Measurements from ENCODE around the gene LBX2. TPM values are rescaled to one million over a fixed set of nuclear protein-coding genes. Genes with fewer than 3 reads are reported as not detected.

Gene LBX2
- total and polyA plus RNA-seq, 10 of the 15 experiments (the other 5 are each of a cell fraction or from before 2014, with no cell fraction given), result 0.08 to 4.0 (median 0.27) TPM

GRCh38 chr2:74497777-74498499 is 1.5 kb downstream of the LBX2 start:
- Histone ChIP-seq H3K9ac (ENCODE audit: control insufficient read depth, insufficient read depth, low read length) (no peak overlapping the region), H3K36me3 (ENCODE audit: control insufficient read depth in 2 of 2, insufficient read depth in 2 of 2, low read length in 1 of 2) (peaks cover 0 to 4% of the 10 kb centered on the region in 2 experiments; a peak in 2 of 4 replicates), H3K4me2 (ENCODE audit: control insufficient read depth, insufficient read depth) (peak overlapping the region; percentile 46), H3K79me2 (ENCODE audit: control insufficient read depth, insufficient read depth, low read length) (no peaks in the 10 kb centered on the region), H4K20me1 (ENCODE audit: control insufficient read depth, insufficient read depth) (no peaks in the 10 kb centered on the region), H2AFZ (ENCODE audit: control insufficient read depth, low read depth, low read length) (peak overlapping the region; percentile 68), H3K9me3 (replicated peaks; ENCODE audit: control insufficient read depth, insufficient read depth, low read length) (no peaks in the 10 kb centered on the region), H3K4me1 (ENCODE audit: control insufficient read depth, insufficient read depth, low read length) (peaks cover 12% of the 10 kb centered on the region), H3K4me3 (peak overlapping the region; percentile 57; the same call in 1 of the 2 replicates), H3K27ac (ENCODE audit: control insufficient read depth, insufficient read depth) (no peak overlapping the region), H3K27me3 (replicated peaks in 1 of 2; ENCODE audit: control insufficient read depth in 2 of 2, insufficient read depth in 2 of 2, low read length in 1 of 2) (peaks cover 15 to 25% of the 10 kb centered on the region in 2 experiments; a peak in 3 of 4 replicates)
- POLR2A ChIA-PET, result interaction anchor here (0.9 kb wide), 1 partner anchor 79 kb away, joined by 3 read pairs; no protein-coding TSS in a partner anchor
- BruUV-seq (replicated peaks), result no TSS peak
- DNase-seq (ENCODE audit: low read depth, low spot score) (no peak), ATAC-seq (no peak), FAIRE-seq (no peak)
- 22% methylated on average over 53 of the region's 61 CpGs for WGBS (ENCODE audit: insufficient coverage, insufficient replicate concordance, low lambda C conversion rate, missing lambda C conversion rate)
- in situ Hi-C loops (cut with MboI), result no loop called here
- RAD21 ChIA-PET (ENCODE audit: unreplicated experiment), result no interaction called here
- CTCF ChIA-PET, result interaction anchor here (0.6 to 13.9 kb wide), 2 partner anchors 15 to 89 kb away, joined by 3 to 231 read pairs; partner anchors contain the start of genes CCDC142 and TTC31
- intact Hi-C loops (cut with micrococcal nuclease; ENCODE audit: unreplicated experiment), result no loop called here
- SMC1A ChIA-PET (ENCODE audit: uncharacterized antibody, unreplicated experiment), result no interaction called here
- no peak for TF ChIP-seq ZSCAN29 (IDR thresholded peaks at IDR 0.05)
- 0 out of 2 replicates have a peak, but pooled peaks have one; percentile 20 for TF ChIP-seq CREB1 (IDR thresholded peaks at IDR 0.05; ENCODE audit: low read depth)
- 0 out of 2 replicates have a peak, but pooled peaks have one; percentile 26 for TF ChIP-seq POLR2AphosphoS5 (IDR thresholded peaks at IDR 0.05; ENCODE audit: low read length)
- TF ChIP-seq HDAC6 (IDR thresholded peaks at IDR 0.05; ENCODE audit: unreplicated experiment), result peak; percentile 67
- 0 out of 2 replicates have a peak, but pooled peaks have one; percentile 45 for TF ChIP-seq MTA3 (IDR thresholded peaks at IDR 0.05; ENCODE audit: borderline replicate concordance, low read length)
- TF ChIP-seq POLR2A (IDR thresholded peaks at IDR 0.05; ENCODE audit: low read depth, low read length), result peak; percentile 68
- no peak for TF ChIP-seq NR2C1 (IDR thresholded peaks at IDR 0.05)
- TF ChIP-seq ZNF384 (IDR thresholded peaks at IDR 0.05; ENCODE audit: borderline replicate concordance, low read depth, low read length), result no peak
